Cardiac muscle cell (in vitro differentiated cells and primary cell): ENCODE data around the gene CUTA. TPM values are rescaled to one million over a fixed set of nuclear protein-coding genes. Genes with fewer than 3 reads are reported as not detected.

ENCODE experiments used
- DNase-seq, 2 donors: peaks; one replicate each; pipeline versions ENCODE4 v3.0.0 to v3.0.0-alpha.2; 2010 to 2017; ENCODE audit warnings: low read depth in 1 of 2, low spot score in 1 of 2
- H3K27ac ChIP-seq: fragments of 200-600 bp; sonication (generic); 2 replicates; pipeline ENCODE4 v1.5.1; 2016
- H3K27me3 ChIP-seq: fragments of 200-600 bp; sonication (generic); 2 replicates; pipeline ENCODE4 v1.6.0; 2016; ENCODE audit warnings: control low read depth
- H3K36me3 ChIP-seq: fragments of 200-600 bp; sonication (generic); 2 replicates; pipeline ENCODE4 v1.5.1; 2016; ENCODE audit warnings: control low read depth
- H3K4me1 ChIP-seq: fragments of 200-600 bp; sonication (generic); 2 replicates; pipeline ENCODE4 v1.8.1; 2017; ENCODE audit warnings: low read depth, mild to moderate bottlenecking, mixed run types
- H3K4me3 ChIP-seq: fragments of 200-600 bp; sonication (generic); 2 replicates; pipeline ENCODE4 v1.5.1; 2016; ENCODE audit warnings: mild to moderate bottlenecking
- H3K9me3 ChIP-seq: fragments of 200-600 bp; sonication (generic); 2 replicates; pipeline ENCODE4 v1.5.1; 2017; ENCODE audit warnings: low read depth, mild to moderate bottlenecking, control low read depth
- polyA plus RNA-seq: library from polyadenylated mRNA; unstranded; fragments of >200 nt; fragmentation: Nextera tagmentation; extraction: Ambion mirVana; gene quantifications from 2 replicates; pipeline ENCODE4 v1.2.1, GENCODE V29; 2016
- total RNA-seq: library from RNA; depleted of rRNA; stranded (reverse); fragments of >200 nt; gene quantifications from 2 replicates; pipeline ENCODE4 v1.2.3, GENCODE V29; 2016
- TF ChIP-seq, protein P1 (sequence below): IDR thresholded peaks from 2 replicates; pipeline ENCODE4 v1.5.1; 2012; ENCODE audit warnings: low read depth, mild to moderate bottlenecking, low read length

The CUTA gene
- total and polyA plus RNA-seq, 2 experiments from 2014 or later, result 304 to 501 TPM

DNA sequence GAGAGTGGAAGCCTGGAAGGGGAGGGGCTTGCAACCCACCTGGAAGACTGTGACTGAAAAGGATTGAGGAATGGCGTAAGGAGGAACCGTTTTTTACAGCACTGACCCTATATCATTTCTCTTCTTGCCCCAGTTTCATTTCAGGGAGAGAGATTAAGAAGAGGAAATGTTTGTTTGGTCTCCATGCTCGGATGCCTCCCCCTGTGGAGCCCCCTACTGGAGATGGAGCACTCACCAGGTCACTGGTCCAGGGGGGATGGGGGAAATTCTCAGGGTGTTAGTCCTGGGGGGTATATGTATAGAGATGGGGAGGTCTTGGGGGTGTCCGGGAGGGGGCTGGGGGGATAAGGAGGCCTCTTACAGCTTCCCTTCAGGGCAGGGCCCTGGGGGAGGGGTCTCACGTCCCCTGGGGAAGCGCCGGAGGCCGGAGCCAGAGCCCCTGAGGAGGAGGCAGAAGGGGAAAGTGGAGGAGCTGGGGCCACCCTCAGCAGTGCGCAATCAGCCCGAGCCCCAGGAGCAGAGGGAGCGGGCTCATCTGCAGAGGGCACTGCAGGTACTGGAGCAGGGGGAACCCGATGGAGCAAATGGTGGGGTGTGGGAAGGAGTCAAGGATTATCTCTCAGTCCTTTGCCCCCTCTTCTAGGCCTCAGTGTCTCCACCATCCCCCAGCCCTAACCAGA lies 3.2 kb downstream of the CUTA start:
- Histone ChIP-seq H3K27ac (no peak overlapping the region), H3K36me3 (peaks cover 29% of the 10 kb centered on the region), H3K27me3 (no peaks in the 10 kb centered on the region), H3K9me3 (no peaks in the 10 kb centered on the region), H3K4me1 (peaks cover 23% of the 10 kb centered on the region), H3K4me3 (no peak overlapping the region)
- TF ChIP-seq, protein P1, sequence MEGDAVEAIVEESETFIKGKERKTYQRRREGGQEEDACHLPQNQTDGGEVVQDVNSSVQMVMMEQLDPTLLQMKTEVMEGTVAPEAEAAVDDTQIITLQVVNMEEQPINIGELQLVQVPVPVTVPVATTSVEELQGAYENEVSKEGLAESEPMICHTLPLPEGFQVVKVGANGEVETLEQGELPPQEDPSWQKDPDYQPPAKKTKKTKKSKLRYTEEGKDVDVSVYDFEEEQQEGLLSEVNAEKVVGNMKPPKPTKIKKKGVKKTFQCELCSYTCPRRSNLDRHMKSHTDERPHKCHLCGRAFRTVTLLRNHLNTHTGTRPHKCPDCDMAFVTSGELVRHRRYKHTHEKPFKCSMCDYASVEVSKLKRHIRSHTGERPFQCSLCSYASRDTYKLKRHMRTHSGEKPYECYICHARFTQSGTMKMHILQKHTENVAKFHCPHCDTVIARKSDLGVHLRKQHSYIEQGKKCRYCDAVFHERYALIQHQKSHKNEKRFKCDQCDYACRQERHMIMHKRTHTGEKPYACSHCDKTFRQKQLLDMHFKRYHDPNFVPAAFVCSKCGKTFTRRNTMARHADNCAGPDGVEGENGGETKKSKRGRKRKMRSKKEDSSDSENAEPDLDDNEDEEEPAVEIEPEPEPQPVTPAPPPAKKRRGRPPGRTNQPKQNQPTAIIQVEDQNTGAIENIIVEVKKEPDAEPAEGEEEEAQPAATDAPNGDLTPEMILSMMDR, result peak; percentile 42
- DNase-seq, result no peak

DNA sequence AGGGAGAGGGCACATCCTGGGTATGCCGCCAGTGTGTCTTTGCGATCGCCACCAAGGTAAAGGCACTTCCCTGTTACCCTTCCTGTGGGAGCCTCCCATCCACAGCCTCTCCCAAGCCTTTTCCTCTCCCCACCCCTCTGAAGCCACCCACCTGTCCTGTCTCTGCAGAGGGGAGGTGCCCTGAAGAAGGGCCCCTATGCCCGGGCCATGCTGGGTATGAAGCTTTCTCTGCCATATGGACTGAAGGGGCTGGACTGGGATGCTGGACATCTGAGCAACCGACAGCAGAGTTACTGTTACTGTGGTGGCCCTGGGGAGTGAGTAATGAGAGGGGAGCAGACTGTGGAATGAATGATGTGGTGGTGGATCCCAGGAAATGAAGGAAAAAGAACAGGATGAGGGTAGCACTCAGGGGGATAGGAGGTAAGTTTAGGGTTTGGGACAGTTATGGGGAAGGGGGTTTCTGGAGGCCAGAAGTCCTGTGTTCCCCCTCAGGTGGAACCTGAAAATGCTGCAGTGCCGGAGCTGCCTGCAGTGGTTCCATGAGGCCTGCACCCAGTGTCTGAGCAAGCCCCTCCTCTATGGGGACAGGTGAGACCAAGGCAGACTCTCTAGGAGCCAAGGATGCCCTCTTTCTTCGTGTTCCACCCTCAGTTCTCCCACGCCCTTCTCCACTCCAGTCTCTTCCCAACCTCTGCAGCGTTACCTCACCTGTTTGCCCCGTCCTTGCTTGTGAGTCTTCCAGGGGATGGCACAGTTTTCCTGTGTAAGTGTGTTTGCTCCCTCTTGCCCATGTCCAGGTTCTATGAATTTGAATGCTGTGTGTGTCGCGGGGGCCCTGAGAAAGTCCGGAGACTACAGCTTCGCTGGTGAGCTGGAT lies 4.4 kb downstream of the CUTA start:
- Histone ChIP-seq H3K9me3 (no peaks in the 10 kb centered on the region), H3K27ac (peak overlapping the region; percentile 46), H3K4me3 (no peak overlapping the region), H3K4me1 (peaks cover 11% of the 10 kb centered on the region), H3K27me3 (no peaks in the 10 kb centered on the region), H3K36me3 (peaks cover 29% of the 10 kb centered on the region)
- TF ChIP-seq, protein P1, result no peak
- DNase-seq, result no peak

DNA sequence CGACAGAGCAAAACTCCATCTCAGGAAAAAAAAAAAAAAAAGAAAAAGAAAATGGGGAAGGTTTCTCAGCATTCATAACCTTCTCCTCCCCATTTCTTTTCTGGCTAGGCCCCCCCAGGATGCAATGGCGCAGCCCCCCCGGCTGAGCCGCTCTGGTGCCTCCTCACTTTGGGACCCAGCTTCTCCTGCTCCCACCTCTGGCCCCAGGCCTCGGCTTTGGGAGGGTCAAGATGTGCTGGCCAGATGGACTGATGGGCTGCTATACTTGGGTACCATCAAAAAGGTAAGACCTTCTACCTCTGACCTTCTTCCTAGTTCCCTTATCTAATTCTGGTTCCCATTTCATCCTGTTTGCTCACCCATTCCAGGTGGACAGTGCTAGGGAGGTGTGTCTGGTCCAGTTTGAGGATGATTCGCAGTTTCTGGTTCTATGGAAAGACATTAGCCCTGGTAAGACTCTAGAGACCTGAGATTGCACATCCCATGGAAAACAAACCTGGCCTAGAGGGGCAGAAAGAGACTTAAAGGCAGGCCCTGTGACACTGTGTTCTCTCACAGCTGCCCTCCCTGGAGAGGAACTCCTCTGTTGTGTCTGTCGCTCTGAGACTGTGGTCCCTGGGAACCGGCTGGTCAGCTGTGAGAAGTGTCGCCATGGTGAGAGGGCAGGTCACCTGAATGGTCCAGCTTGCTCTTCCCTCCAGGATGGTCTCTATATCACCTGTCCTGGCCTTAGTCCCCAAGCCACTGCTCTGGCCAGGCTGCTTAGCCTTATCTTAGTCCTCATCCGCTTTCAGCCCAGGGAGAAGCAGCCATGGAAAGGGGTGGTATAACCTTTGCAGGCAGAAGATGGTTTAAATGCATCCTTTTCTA lies 5.5 kb downstream of the CUTA start:
- no peak overlapping the region for H3K4me3 ChIP-seq
- TF ChIP-seq, protein P1, result no peak
- H3K27me3 ChIP-seq, result no peaks in the 10 kb centered on the region
- DNase-seq, result no peak
- H3K36me3 ChIP-seq, result peaks cover 29% of the 10 kb centered on the region
- peak overlapping the region; percentile 46 for H3K27ac ChIP-seq
- H3K4me1 ChIP-seq, result peaks cover 10% of the 10 kb centered on the region
- H3K9me3 ChIP-seq, result no peaks in the 10 kb centered on the region

DNA sequence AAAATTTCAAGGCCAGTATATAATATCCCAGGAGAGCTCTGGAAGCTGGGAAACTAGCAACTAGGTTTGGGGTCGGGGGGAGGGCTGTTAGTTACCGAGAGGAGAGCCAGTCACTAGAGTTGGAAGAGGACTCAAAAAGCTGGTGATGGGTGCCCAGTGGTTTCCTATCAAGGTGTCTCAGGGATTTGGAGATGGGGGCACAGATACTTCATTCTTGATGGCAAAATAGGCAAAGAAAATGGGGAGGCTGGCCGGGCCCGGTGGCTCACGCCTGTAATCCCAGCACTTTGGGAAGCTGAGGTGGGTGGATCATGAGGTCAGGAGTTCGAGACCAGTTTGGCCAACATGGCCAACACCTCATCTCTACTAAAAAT lies 6.3 kb downstream of the CUTA start:
- peak overlapping the region; percentile 95 for H3K27ac ChIP-seq

More for the DNA sequence above, 6.3 kb downstream of the CUTA start:
- no peaks in the 10 kb centered on the region for H3K27me3 ChIP-seq
- peaks cover 29% of the 10 kb centered on the region for H3K36me3 ChIP-seq
- peaks cover 6% of the 10 kb centered on the region for H3K4me1 ChIP-seq
- H3K4me3 ChIP-seq, result peak overlapping the region; percentile 97
- TF ChIP-seq, protein P1, result no peak
- no peaks in the 10 kb centered on the region for H3K9me3 ChIP-seq
- DNase-seq, result no peak
